Measurements from ENCODE around the gene PTPRE. TPM values are rescaled to one million over a fixed set of nuclear protein-coding genes. Genes with fewer than 3 reads are reported as not detected.

The PTPRE gene
- total RNA-seq, 1 experiment from 2014 or later: 2.8 TPM

DNA sequence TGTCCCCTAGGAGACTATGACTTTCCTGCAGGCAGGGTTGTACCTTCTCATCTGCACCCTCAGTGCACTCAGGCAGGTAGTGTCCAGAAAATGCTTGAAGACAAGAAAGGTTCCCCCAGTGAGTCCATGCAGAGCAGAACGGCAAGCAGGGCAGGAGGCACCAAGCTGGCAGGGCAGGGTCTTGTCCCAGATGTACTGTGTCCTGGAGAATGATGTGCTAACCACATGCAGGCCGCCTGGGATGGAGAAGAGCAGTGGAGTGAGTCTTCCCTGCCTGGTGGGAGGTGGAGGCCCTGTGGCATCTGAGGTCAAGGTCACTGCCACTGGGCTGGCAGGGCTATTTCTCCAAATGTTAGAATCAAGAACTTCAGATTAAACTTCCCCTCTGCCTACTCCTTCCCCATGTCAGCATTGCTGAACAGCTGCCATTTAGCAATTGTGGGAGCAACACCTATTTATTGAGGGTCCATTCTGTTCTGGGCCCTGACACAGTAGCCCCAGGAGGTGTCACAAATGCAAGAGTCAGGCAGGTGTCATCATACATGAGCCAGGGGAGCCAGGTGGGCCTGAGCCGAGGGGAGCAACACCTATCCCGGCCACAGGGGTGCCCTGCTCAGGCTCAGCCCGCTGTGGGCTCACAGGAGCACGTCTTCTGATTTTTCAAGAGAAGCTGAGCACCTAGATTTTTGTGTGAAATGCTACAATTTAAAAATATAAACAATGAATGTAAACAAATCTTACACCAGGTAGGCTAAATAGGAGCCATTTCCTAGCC, 34.1 kb downstream of the PTPRE start:
- in situ Hi-C loops (cut with HindIII; ENCODE audit: low pct_unique_long_range_greater_than_20kb, low sequenced_read_pairs): no loop called here
- no peak for DNase-seq (ENCODE audit: low read depth)

DNA sequence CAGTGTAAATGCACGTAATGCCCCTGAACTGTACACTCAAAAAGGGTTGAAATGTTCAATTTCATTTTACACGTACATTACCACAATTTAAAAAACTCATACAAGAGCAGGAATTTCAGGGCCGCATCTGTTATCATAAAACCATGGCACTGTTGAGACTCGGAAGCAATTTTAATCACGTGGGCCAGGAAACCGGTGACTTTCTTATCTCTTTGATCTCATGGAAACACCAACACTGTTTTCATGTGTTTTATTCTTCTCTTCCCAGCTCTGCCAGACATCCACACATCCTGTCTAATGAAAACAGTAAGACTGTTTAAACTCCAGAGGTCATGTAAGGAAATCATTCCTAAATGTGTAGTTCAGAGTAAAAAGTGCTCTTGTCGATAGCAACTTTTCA, 35.9 kb downstream of the PTPRE start:
- DNase-seq (ENCODE audit: low read depth): no peak
- in situ Hi-C loops (cut with HindIII; ENCODE audit: low pct_unique_long_range_greater_than_20kb, low sequenced_read_pairs): no loop called here

DNA sequence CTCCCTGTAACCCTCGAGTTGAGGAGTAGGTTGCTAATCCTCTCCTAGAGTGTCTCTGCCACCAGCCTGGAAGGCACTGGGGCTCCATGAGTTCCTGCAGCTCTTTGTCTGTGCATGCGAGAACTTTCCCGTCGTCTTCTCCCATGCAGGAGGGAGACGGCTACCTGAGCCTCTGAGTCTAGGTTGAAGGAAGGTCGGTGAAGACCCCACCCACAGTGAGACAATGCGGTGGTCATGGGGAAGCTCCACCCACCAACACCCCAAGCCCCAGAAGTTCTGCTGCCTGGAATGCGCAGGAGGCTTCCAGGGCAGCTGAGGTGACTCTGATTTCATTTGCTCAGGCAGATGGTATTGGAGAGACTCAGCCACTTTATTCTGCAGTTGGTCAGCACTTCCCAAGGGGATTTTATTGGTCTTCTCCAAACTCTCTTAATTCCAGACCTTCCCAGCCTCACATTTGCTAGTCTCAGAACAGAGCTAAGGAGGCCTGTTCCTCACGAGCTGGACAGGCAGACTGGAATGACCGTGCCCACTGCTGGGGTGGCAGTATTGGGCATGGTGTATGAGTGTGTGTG, 36.5 kb downstream of the PTPRE start:
- DNase-seq (ENCODE audit: low read depth): no peak
- in situ Hi-C loops (cut with HindIII; ENCODE audit: low pct_unique_long_range_greater_than_20kb, low sequenced_read_pairs): no loop called here

DNA sequence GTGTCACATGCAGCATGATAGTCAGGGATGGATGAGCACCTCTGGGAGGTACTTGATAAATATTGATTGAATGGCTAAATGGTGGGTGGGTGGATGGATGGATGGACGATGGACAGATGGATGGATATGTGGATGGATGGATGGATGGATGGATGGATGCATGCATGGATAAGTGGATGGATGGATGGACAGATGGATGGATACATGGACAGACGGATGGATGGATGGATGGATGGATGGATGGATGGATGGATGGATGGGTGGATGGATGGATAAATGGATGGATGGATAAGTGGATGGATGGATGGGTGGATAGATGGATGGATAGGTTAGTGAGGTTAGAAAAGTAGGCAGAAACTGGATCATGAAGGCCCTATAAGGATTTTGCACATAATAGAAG, 37.4 kb downstream of the PTPRE start:
- in situ Hi-C loops (cut with HindIII; ENCODE audit: low pct_unique_long_range_greater_than_20kb, low sequenced_read_pairs): no loop called here
- no peak for DNase-seq (ENCODE audit: low read depth)

DNA sequence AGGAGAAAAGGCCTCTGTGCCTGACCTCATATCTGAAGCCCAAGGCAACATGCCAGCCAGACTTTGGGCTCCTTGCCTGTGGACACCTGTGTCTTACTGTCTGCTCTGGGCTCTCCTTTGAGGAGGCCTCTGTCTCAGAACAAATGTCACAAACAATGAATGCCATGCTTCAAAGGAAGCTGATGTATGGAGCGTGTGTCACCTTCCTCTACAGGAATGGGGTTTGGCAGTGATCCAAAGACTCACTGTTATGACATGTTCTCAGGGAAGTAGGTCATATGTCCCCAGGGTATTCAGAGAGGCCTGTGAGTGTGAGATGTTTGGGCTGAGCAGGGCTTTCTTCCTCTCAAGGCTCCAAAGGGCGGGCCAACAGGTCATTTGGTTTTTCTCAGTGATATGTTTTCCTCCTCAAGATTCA, 38.4 kb downstream of the PTPRE start:
- in situ Hi-C loops (cut with HindIII; ENCODE audit: low pct_unique_long_range_greater_than_20kb, low sequenced_read_pairs): no loop called here
- peak; percentile 75 for DNase-seq (ENCODE audit: low read depth)

DNA sequence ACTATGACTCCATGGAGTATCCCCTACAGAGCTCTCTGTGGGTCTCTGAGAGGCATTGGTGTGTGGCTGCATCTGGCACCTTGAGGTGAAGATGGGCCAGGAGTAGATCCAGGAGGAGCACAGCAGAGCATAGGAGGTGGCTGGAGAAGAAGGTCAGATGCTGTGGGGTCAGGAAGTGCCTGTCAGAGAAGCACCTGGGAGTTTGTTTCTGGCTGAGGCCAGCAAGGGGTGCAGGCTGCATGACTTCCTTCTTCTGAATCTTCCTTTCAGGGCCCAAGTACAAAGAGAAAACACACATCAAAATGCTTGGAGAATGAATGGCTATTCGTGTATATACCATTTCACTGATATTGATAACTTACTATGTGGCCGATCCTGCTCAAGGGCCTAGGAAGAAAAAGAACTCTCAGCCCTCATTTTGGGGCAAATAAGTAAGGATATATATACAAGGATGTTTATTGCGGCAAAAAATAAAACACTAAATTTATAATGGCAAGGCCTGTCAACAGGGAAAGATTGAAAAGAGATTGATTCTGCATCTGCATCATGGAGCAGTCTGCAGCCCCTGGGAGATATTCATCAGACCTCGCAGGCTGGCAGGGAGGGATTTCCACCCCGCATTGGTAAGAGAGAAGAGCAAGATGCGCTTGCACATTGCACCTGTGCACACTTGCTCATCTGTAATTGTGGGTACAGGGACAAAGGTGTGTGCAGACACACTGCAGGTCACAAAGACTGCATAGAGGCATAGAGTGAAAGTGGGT, 39.2 kb downstream of the PTPRE start:
- in situ Hi-C loops (cut with HindIII; ENCODE audit: low pct_unique_long_range_greater_than_20kb, low sequenced_read_pairs): no loop called here
- DNase-seq (ENCODE audit: low read depth): no peak

DNA sequence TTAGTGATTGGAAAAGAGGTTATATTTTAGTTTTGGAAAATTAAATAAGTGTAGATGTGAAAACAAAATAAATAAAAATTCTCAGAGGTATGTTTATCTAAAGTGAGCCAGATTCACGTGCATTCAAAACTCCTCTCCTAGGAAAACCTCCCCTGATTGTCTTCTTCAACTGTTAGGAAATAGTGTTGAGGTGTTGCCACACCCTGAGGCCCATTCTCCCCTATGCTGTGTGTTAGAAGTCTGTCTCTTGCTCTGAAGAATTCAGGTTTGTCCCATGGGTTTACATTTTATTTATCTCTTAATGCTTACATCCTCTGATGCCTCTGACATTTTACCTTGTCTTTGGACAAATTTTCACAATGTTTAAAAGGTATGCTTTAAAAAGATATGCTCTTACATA, 40.3 kb downstream of the PTPRE start:
- DNase-seq (ENCODE audit: low read depth): no peak
- in situ Hi-C loops (cut with HindIII; ENCODE audit: low pct_unique_long_range_greater_than_20kb, low sequenced_read_pairs): no loop called here

DNA sequence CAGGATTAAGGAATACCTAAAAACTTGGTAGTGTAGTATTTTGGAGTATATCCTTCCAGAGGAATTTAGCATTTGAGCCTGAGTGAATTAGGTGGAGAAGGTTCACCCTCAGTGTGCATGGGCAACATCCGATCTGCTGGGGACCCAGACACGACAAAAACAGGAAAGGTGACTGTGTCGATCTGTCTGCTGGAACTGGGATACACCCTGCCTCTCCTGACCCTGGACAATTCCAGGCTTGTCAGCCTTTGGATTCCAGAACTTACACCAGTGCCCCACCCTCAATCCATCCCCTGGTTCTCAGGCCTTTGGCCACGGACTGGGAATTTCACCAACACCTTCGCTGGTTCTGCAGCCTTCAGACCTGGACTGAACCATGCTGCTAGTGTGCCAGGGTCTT, 41.9 kb downstream of the PTPRE start:
- in situ Hi-C loops (cut with HindIII; ENCODE audit: low pct_unique_long_range_greater_than_20kb, low sequenced_read_pairs): no loop called here
- no peak for DNase-seq (ENCODE audit: low read depth)

DNA sequence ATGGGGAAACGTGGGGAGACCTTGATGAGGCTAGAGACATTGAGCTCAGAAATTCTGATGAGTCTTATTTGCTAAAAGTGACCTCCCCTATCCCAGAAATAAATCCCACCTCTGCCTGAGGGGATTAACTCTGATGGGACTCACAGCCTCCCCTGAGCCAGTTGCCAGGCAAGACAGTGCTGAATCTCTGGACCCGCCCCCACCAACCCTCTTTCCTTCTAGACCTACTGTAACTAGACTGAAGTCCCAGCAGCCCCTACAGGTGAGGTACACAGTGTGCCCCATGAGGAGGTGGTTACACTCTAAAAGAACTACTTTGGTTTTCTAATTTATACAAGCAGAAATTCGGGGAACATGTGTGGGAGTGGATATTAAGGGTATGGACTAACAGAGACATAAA, 42.9 kb downstream of the PTPRE start:
- in situ Hi-C loops (cut with HindIII; ENCODE audit: low pct_unique_long_range_greater_than_20kb, low sequenced_read_pairs): no loop called here
- no peak for DNase-seq (ENCODE audit: low read depth)

DNA sequence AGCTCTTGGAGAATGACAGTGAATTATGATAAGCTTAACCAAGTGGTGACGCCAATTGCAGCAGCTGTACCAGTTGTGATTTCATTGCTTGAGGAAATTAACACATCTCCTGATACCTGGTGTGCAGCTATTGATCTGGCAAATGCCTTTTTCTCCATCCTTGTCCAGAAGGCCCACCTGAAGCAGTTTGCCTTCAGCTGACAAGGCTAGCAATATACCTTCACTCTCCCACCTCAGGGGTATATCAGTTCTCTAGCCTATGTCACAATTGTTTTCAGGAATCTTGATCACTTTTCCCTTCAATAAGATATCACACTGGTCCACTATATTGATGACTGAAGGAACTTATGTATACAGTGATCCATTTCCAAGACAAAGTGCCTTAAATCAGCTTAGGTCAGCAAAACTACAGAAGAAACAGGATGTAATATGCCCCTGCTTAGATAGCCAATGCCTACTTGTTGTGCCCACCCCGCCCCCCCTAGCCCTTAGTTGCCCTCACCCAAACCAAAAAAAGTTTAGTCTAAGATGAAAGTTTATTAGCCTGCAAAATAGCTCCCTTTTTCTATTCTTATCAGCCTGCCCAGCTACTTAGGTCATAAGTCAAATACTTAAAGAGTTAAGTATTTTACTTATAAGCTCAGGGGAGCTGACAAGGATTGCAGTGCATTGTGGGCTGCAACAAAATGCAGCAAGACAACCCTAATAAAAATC, 45.1 kb downstream of the PTPRE start:
- DNase-seq (ENCODE audit: low read depth): no peak
- in situ Hi-C loops (cut with HindIII; ENCODE audit: low pct_unique_long_range_greater_than_20kb, low sequenced_read_pairs): no loop called here

DNA sequence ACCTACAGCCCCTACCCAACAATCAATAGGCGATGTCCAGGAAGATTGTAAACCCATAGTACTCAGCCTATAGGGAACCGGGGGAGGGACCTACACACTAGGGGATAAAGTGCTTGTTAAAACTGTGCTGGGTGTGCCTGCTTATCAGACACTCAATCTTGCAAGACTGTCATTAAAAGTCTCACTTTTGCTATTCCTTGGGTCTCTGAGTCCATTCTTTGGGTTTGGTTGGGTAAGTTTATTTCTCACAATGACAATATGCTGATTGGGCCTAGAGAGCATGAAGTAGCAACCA, 45.6 kb downstream of the PTPRE start:
- in situ Hi-C loops (cut with HindIII; ENCODE audit: low pct_unique_long_range_greater_than_20kb, low sequenced_read_pairs): no loop called here
- DNase-seq (ENCODE audit: low read depth): no peak

DNA sequence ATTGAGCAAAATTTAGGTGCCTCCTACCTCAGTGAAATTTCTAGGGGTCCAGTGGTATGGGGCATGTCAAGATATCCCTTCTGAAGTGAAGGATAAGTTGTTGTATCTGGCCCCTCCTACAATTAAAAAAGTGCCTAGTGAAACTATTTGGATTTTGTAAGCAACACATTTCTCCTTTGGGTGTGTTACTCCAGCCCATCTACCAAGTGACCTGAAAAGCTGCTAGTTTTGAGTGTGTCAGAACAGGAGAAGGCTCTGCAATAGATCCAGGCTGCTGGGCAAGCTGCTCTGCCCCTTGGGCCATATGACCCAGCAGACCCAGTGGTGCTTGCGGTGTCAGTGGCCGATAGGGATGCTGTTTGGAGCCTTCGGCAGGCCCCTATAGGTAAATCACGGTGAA, 46.0 kb downstream of the PTPRE start:
- DNase-seq (ENCODE audit: low read depth): no peak
- in situ Hi-C loops (cut with HindIII; ENCODE audit: low pct_unique_long_range_greater_than_20kb, low sequenced_read_pairs): no loop called here

DNA sequence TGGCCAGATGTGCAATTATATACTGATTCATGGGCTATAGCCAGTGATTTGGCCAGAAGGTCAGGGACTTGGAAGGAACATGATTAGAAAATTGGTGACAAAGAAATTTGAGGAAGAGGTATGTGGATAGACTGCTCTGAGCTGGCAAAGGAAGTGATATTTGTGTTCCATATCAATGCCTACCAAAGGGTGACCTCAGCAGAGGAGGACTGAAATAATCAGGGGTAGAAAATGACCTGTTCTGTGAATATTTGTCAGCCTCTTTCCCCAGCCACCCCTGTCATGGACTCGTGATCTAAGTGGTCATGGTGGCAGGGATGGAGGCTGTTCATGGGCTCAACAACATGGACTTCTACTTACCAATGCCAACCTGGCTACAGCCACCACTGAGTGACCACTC, 47.0 kb downstream of the PTPRE start:
- in situ Hi-C loops (cut with HindIII; ENCODE audit: low pct_unique_long_range_greater_than_20kb, low sequenced_read_pairs): no loop called here
- DNase-seq (ENCODE audit: low read depth): no peak

DNA sequence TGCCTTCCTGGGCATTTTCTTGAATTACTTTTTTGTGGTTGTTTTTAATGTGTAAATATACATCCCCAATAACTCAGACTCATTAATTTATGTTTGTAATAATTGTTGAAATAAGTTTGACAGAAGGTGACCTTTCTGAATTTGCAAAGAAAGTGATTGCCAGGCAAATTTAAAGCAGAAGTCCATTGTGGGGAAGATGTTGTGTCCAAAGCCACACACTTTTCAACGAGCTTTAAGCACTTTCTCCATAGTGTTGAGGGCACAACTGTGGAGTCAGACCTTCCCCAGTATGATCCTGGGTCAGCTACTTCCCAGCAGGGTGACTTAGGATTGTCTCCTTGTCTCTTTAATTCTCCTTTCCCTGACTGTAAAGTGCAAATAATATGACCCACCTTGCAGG, 52.5 kb downstream of the PTPRE start:
- in situ Hi-C loops (cut with HindIII; ENCODE audit: low pct_unique_long_range_greater_than_20kb, low sequenced_read_pairs): no loop called here
- DNase-seq (ENCODE audit: low read depth): no peak

DNA sequence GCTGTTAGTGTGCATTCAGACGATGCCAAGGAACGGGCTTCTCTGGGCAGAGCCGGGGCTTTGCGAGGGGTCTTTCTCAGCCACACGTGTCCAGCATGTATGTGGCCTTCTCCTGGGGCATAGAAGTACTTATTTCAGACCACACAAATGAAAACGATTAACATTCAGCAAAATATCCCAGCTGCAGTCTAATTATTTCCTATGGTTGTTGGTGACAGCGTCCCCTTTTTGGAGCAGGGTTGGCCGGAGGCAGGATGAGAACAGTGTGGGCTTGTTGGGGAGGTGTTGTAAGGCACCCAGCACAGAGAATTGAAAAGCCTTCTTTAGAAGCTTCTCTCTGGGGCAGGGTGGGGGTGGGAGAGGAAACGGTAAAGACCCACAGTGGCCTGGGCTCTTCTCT, 54.2 kb downstream of the PTPRE start:
- DNase-seq (ENCODE audit: low read depth): no peak
- in situ Hi-C loops (cut with HindIII; ENCODE audit: low pct_unique_long_range_greater_than_20kb, low sequenced_read_pairs): no loop called here

DNA sequence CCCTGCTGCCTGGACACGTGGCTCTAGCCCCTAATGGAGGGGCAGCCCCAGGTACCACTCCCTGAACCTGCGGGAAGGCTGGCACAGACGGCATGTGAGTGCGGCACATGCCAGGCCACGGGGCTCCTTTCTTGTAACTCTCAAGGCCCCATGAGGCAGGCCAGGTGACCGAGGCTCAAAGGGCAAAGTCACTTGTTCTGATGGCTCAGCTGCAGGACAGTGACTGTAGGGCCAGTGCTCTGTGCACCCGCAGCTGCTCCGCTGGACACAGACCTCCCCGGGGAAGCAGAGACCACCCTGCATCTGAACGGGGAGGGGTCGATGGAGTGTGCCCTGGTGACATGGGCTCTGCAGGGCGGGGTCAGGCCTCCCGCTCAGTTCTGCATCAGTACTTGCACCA, 55.3 kb downstream of the PTPRE start:
- in situ Hi-C loops (cut with HindIII; ENCODE audit: low pct_unique_long_range_greater_than_20kb, low sequenced_read_pairs): no loop called here
- no peak for DNase-seq (ENCODE audit: low read depth)

DNA sequence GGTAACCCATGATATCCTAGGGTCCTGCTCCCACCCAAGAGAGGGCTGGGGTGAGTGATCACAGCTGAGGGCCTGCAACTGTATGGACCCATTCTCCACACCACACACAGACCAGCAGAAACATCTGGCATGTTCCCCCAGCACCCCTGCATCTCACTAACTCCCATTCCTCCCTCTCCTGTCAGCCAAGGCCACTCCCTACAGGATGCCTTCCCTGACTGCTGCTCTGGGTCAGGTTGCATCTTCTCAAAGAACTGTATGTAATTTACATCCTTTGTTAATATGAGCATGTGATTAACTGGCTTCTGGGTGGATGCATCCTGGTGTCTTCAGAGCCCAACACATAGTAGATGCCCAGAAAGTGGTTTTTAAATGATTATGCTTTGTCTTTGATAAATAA, 56.2 kb downstream of the PTPRE start:
- in situ Hi-C loops (cut with HindIII; ENCODE audit: low pct_unique_long_range_greater_than_20kb, low sequenced_read_pairs): no loop called here
- DNase-seq (ENCODE audit: low read depth): no peak

DNA sequence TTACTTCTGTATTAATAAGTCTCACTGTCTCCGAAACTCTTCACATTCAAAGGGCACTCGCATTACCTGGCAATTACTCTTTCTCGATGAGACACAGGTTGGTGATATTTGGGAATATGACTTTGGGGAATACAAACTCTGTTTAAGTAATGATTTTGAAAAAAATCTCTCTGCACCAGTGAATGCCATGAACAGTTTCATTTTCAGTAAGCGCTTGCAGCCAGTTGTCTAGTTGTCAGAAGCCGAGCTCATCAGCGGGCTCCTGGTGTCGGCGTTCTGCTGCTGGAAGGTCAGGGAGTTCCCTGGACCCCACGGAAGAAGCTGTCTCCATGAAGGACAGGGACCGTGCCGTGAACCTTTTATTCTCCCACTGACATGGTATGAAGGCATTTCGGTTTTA, 57.7 kb downstream of the PTPRE start:
- in situ Hi-C loops (cut with HindIII; ENCODE audit: low pct_unique_long_range_greater_than_20kb, low sequenced_read_pairs): no loop called here
- DNase-seq (ENCODE audit: low read depth): no peak

DNA sequence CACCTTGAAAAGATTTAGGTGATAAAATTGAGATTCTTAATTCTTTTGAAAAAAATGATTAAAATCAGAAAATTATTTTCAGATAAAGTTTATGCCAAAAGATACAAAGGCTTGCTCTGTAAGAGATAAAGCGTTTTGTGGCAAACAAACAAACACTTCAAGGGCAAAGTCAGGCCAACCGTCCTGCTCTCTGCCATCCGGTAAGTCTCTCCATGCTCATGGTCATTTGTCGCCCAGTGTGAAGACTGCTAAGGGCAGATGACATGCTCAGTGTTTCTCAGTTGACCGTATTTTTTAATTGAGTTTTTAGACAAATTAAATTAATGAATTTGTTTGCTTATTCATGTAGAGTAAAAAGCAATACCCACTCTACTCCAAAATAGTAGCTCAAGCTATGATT, 60.0 kb downstream of the PTPRE start:
- no peak for DNase-seq (ENCODE audit: low read depth)
- in situ Hi-C loops (cut with HindIII; ENCODE audit: low pct_unique_long_range_greater_than_20kb, low sequenced_read_pairs): no loop called here
